NCI-H2171 treated with DMSO at 0.1 percent for 48 hours (cell line): Measurements from ENCODE around the gene CTNNA2.
A peak's percentile ranks its signal among the peaks of the same experiment; 100 is the strongest.

ENCODE experiments used
- DNase-seq: peaks from one replicate; lab custom pipeline; 2025; lab: John Stamatoyannopoulos, UW

The CTNNA2 gene

GRCh38 chr2:80035749-80036285 is 523.0 kb downstream of the CTNNA2 start:
- peak; percentile 65 for DNase-seq

GRCh38 chr2:80037310-80037709 is 524.5 kb downstream of the CTNNA2 start:
- no peak for DNase-seq

GRCh38 chr2:80040226-80040625 is 527.4 kb downstream of the CTNNA2 start:
- DNase-seq: no peak

- DNase-seq: no peak
Measured at GRCh38 chr2:80042635-80043034, 529.8 kb downstream of the CTNNA2 start.

GRCh38 chr2:80048296-80048695 is 535.4 kb downstream of the CTNNA2 start:
- DNase-seq: no peak

GRCh38 chr2:80050246-80050645 is 537.4 kb downstream of the CTNNA2 start:
- peak; percentile 93 for DNase-seq

- peak; percentile 17 for DNase-seq
Measured at GRCh38 chr2:80053522-80054345, 540.9 kb downstream of the CTNNA2 start.

GRCh38 chr2:80054346-80054675 is 541.5 kb downstream of the CTNNA2 start:
- peak; percentile 13 for DNase-seq

- DNase-seq: peak; percentile 65
Measured at GRCh38 chr2:80057956-80058355, 545.1 kb downstream of the CTNNA2 start.

GRCh38 chr2:80058562-80058961 is 545.7 kb downstream of the CTNNA2 start:
- DNase-seq: no peak

- no peak for DNase-seq
Measured at GRCh38 chr2:80059447-80059846, 546.6 kb downstream of the CTNNA2 start.

GRCh38 chr2:80061881-80062280 is 549.0 kb downstream of the CTNNA2 start:
- no peak for DNase-seq

GRCh38 chr2:80062298-80062697 is 549.4 kb downstream of the CTNNA2 start:
- DNase-seq: no peak

GRCh38 chr2:80068038-80068731 is 555.3 kb downstream of the CTNNA2 start:
- DNase-seq: peak; percentile 20

- no peak for DNase-seq
Measured at GRCh38 chr2:80070587-80070986, 557.7 kb downstream of the CTNNA2 start.

GRCh38 chr2:80071941-80072340 is 559.1 kb downstream of the CTNNA2 start:
- no peak for DNase-seq

- DNase-seq: peak; percentile 76
Measured at GRCh38 chr2:80073134-80073561, 560.3 kb downstream of the CTNNA2 start.

- DNase-seq: no peak
Measured at GRCh38 chr2:80074321-80075070, 561.6 kb downstream of the CTNNA2 start.

- no peak for DNase-seq
Measured at GRCh38 chr2:80075719-80076118, 562.9 kb downstream of the CTNNA2 start.

- no peak for DNase-seq
Measured at GRCh38 chr2:80078290-80079036, 565.6 kb downstream of the CTNNA2 start.

- DNase-seq: no peak
Measured at GRCh38 chr2:80080957-80081356, 568.1 kb downstream of the CTNNA2 start.

- no peak for DNase-seq
Measured at GRCh38 chr2:80086831-80087230, 574.0 kb downstream of the CTNNA2 start.
